GM12878 (cell line): ENCODE data around the gene RBM6.

Experiments
- CTCF ChIP-seq, 3 experiments: IDR thresholded peaks in 2 of 3; conservative IDR thresholded peaks in 1 of 3; 2 replicates each; pipeline ENCODE4 v1.5.1; 2011; ENCODE audit warnings: low read depth in 3 of 3, low read length in 3 of 3, mild to moderate bottlenecking in 3 of 3, control low read depth in 2 of 3, moderate library complexity in 2 of 3, inconsistent platforms in 1 of 3, mixed read lengths in 1 of 3; ENCODE audit not compliant: control insufficient read depth in 2 of 3, insufficient read depth in 1 of 3; ENCODE audit errors: extremely low read depth in 1 of 3
- EGR1 ChIP-seq, 2 experiments: IDR thresholded peaks; 1 replicate in 1 of 2; 2 replicates in 1 of 2; pipeline ENCODE4 v1.6.1; 2011 to 2012; ENCODE audit warnings: low read depth in 2 of 2, low read length in 2 of 2, borderline replicate concordance in 1 of 2, mild to moderate bottlenecking in 1 of 2, moderate library complexity in 1 of 2
- EZH2 ChIP-seq: IDR thresholded peaks from 2 replicates; pipeline ENCODE4 v1.6.1; 2012; ENCODE audit warnings: low read depth, mild to moderate bottlenecking, control low read depth, inconsistent platforms, low read length, borderline replicate concordance; ENCODE audit not compliant: control insufficient read depth
- HCFC1 ChIP-seq: fragments of 150-350 bp; IDR thresholded peaks from 2 replicates; pipeline ENCODE4 v1.6.1; 2014; ENCODE audit warnings: low read length
- IKZF2 ChIP-seq, 2 experiments: fragments of 450-650 bp; IDR thresholded peaks; 2 replicates each; pipeline ENCODE4 v1.6.1; 2017; ENCODE audit warnings: mild to moderate bottlenecking in 2 of 2, moderate library complexity in 2 of 2
- POLR2A ChIP-seq: IDR thresholded peaks from 2 replicates; pipeline ENCODE4 v1.6.1; 2011; ENCODE audit warnings: low read depth, mild to moderate bottlenecking, low read length
- POLR2AphosphoS5 ChIP-seq: IDR thresholded peaks from 2 replicates; pipeline ENCODE4 v1.6.1; 2011; ENCODE audit warnings: mild to moderate bottlenecking, low read length, inconsistent platforms
- RFX5 ChIP-seq: IDR thresholded peaks from 2 replicates; pipeline ENCODE4 v1.6.1; 2011; ENCODE audit warnings: low read depth, low read length, improper control_type of control experiment
- TF ChIP-seq, protein P1 (sequence below): fragments of 450-650 bp; formaldehyde crosslinking; IDR thresholded peaks from 2 replicates; pipeline ENCODE4 v1.5.0; 2022; ENCODE audit warnings: mild to moderate bottlenecking, missing genetic modification characterization
- TF ChIP-seq, protein P2 (sequence below): IDR thresholded peaks from 2 replicates; pipeline ENCODE4 v1.6.1; 2012; ENCODE audit warnings: mild to moderate bottlenecking, low read depth, low read length

DNA sequence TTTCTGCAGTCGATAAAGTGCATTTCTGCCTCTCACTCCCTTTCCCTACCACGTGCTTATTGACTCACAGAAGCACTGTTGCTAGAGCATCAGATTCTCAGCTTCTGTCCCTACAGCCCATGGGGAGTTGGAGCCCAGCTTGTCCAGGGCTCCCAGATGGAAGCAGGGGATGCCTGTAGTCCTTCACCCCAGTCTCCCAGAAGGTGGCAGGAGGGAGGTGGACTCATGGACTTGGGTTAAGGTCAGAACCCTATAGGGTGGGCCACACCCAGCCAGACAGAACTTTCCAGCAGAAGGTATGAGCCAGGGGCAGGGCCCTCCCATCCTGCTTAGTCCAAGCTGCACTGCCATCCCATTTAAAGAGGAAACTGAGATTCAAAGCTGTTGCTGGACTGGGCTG is 182.1 kb downstream of the RBM6 start:
- TF ChIP-seq POLR2A, result no peak
- TF ChIP-seq EGR1 (IDR thresholded peaks at IDR 0.05; ENCODE audit: borderline replicate concordance in 1 of 2, low read depth in 2 of 2, low read length in 2 of 2), result no peak
- no peak for TF ChIP-seq EZH2
- no peak for TF ChIP-seq RFX5
- no peak for TF ChIP-seq CTCF (IDR thresholded peaks at IDR 0.05 in 2 of 3, conservative IDR thresholded peaks at IDR 0.05 in 1 of 3; ENCODE audit: control insufficient read depth in 2 of 3, extremely low read depth in 1 of 3, insufficient read depth in 1 of 3, low read depth in 3 of 3, low read length in 3 of 3)
- TF ChIP-seq, protein P1, sequence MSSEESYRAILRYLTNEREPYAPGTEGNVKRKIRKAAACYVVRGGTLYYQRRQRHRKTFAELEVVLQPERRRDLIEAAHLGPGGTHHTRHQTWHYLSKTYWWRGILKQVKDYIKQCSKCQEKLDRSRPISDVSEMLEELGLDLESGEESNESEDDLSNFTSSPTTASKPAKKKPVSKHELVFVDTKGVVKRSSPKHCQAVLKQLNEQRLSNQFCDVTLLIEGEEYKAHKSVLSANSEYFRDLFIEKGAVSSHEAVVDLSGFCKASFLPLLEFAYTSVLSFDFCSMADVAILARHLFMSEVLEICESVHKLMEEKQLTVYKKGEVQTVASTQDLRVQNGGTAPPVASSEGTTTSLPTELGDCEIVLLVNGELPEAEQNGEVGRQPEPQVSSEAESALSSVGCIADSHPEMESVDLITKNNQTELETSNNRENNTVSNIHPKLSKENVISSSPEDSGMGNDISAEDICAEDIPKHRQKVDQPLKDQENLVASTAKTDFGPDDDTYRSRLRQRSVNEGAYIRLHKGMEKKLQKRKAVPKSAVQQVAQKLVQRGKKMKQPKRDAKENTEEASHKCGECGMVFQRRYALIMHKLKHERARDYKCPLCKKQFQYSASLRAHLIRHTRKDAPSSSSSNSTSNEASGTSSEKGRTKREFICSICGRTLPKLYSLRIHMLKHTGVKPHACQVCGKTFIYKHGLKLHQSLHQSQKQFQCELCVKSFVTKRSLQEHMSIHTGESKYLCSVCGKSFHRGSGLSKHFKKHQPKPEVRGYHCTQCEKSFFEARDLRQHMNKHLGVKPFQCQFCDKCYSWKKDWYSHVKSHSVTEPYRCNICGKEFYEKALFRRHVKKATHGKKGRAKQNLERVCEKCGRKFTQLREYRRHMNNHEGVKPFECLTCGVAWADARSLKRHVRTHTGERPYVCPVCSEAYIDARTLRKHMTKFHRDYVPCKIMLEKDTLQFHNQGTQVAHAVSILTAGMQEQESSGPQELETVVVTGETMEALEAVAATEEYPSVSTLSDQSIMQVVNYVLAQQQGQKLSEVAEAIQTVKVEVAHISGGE (CRISPR knock-in tag), result no peak
- TF ChIP-seq HCFC1, result no peak
- TF ChIP-seq IKZF2 (IDR thresholded peaks at IDR 0.05), result no peak
- TF ChIP-seq POLR2AphosphoS5, result no peak; the same call in 1 of the 2 replicates
- TF ChIP-seq, protein P2, sequence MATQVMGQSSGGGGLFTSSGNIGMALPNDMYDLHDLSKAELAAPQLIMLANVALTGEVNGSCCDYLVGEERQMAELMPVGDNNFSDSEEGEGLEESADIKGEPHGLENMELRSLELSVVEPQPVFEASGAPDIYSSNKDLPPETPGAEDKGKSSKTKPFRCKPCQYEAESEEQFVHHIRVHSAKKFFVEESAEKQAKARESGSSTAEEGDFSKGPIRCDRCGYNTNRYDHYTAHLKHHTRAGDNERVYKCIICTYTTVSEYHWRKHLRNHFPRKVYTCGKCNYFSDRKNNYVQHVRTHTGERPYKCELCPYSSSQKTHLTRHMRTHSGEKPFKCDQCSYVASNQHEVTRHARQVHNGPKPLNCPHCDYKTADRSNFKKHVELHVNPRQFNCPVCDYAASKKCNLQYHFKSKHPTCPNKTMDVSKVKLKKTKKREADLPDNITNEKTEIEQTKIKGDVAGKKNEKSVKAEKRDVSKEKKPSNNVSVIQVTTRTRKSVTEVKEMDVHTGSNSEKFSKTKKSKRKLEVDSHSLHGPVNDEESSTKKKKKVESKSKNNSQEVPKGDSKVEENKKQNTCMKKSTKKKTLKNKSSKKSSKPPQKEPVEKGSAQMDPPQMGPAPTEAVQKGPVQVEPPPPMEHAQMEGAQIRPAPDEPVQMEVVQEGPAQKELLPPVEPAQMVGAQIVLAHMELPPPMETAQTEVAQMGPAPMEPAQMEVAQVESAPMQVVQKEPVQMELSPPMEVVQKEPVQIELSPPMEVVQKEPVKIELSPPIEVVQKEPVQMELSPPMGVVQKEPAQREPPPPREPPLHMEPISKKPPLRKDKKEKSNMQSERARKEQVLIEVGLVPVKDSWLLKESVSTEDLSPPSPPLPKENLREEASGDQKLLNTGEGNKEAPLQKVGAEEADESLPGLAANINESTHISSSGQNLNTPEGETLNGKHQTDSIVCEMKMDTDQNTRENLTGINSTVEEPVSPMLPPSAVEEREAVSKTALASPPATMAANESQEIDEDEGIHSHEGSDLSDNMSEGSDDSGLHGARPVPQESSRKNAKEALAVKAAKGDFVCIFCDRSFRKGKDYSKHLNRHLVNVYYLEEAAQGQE, result no peak
